Parathyroid adenoma (tissue), 2 donors: ENCODE measurements around the gene SENP1.

Source experiments
- H2AFZ ChIP-seq: fragments of 300-600 bp; sonication (generic); one replicate; pipeline ENCODE4 v1.7.0; 2017; ENCODE audit warnings: antibody characterized with exemption, mild to moderate bottlenecking
- H3K27ac ChIP-seq: fragments of 300-600 bp; sonication (generic); one replicate; pipeline ENCODE4 v1.7.0; 2017
- H3K27me3 ChIP-seq: fragments of 300-600 bp; sonication (generic); one replicate; pipeline ENCODE4 v1.7.0; 2017; ENCODE audit warnings: low read length; ENCODE audit not compliant: control insufficient read depth, insufficient read depth
- H3K36me3 ChIP-seq: fragments of 300-600 bp; sonication (generic); one replicate; pipeline ENCODE4 v1.7.0; 2017; ENCODE audit warnings: low read length; ENCODE audit not compliant: control insufficient read depth, insufficient read depth
- H3K4me1 ChIP-seq: fragments of 300-600 bp; sonication (generic); one replicate; pipeline ENCODE4 v1.7.0; 2017; ENCODE audit warnings: control low read depth
- H3K4me2 ChIP-seq: fragments of 300-600 bp; sonication (generic); one replicate; pipeline ENCODE4 v1.7.0; 2017; ENCODE audit warnings: low read length
- H3K4me3 ChIP-seq: fragments of 300-600 bp; sonication (generic); one replicate; pipeline ENCODE4 v1.7.0; 2017; ENCODE audit warnings: low read depth, low read length
- H3K79me2 ChIP-seq: fragments of 300-600 bp; sonication (generic); one replicate; pipeline ENCODE4 v1.7.0; 2017; ENCODE audit warnings: control low read depth
- H3K9ac ChIP-seq: fragments of 300-600 bp; sonication (generic); one replicate; pipeline ENCODE4 v1.7.0; 2017; ENCODE audit warnings: mild to moderate bottlenecking
- H3K9me3 ChIP-seq: fragments of 300-600 bp; sonication (generic); one replicate; pipeline ENCODE4 v1.7.0; 2017; ENCODE audit warnings: low read length; ENCODE audit not compliant: control insufficient read depth
- TF ChIP-seq, protein P1 (sequence below): fragments of 300-600 bp; sonication (generic); IDR thresholded peaks from one replicate; pipeline ENCODE4 v1.7.0; 2017; ENCODE audit warnings: antibody characterized with exemption, mild to moderate bottlenecking
- donor health status: primary hyperparathyroidism.

Gene SENP1

DNA sequence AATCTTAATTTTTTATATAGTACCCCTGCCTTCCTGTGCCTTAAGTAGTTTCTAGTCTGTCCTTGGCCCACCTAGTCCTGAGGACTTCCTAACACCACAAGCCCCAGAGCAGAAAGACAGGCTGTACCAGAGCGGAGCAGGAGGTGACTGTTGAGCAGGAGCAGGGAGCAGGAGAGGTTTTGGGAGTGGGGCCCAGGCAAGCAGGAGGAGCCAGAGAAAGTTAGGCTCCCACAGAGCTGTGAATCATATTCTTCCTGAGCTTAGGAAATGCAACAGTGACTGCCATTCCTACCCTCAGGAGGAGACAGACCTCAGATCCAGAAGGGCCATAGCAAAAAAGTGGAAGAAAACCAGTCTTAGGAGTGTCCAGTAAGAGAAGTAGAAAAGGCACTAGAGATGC lies 73.3 kb downstream of the SENP1 start:
- H3K27ac ChIP-seq, result no peak overlapping the region
- H3K9me3 ChIP-seq, result no peaks in the 10 kb centered on the region
- no peaks in the 10 kb centered on the region for H3K36me3 ChIP-seq
- H3K79me2 ChIP-seq, result no peaks in the 10 kb centered on the region
- no peak overlapping the region for H3K9ac ChIP-seq
- H3K27me3 ChIP-seq, result no peaks in the 10 kb centered on the region
- H2AFZ ChIP-seq, result no peak overlapping the region
- H3K4me3 ChIP-seq, result no peak overlapping the region
- TF ChIP-seq, protein P1, sequence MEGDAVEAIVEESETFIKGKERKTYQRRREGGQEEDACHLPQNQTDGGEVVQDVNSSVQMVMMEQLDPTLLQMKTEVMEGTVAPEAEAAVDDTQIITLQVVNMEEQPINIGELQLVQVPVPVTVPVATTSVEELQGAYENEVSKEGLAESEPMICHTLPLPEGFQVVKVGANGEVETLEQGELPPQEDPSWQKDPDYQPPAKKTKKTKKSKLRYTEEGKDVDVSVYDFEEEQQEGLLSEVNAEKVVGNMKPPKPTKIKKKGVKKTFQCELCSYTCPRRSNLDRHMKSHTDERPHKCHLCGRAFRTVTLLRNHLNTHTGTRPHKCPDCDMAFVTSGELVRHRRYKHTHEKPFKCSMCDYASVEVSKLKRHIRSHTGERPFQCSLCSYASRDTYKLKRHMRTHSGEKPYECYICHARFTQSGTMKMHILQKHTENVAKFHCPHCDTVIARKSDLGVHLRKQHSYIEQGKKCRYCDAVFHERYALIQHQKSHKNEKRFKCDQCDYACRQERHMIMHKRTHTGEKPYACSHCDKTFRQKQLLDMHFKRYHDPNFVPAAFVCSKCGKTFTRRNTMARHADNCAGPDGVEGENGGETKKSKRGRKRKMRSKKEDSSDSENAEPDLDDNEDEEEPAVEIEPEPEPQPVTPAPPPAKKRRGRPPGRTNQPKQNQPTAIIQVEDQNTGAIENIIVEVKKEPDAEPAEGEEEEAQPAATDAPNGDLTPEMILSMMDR, result no peak
- H3K4me2 ChIP-seq, result no peak overlapping the region
- H3K4me1 ChIP-seq, result peaks cover 13% of the 10 kb centered on the region

- H3K4me3 ChIP-seq, result no peak overlapping the region
- no peak overlapping the region for H3K4me2 ChIP-seq
- no peak overlapping the region for H3K9ac ChIP-seq
- no peaks in the 10 kb centered on the region for H3K36me3 ChIP-seq
- H3K27ac ChIP-seq, result no peak overlapping the region
- no peaks in the 10 kb centered on the region for H3K79me2 ChIP-seq
- TF ChIP-seq, protein P1, result no peak
- peaks cover 13% of the 10 kb centered on the region for H3K4me1 ChIP-seq
- no peaks in the 10 kb centered on the region for H3K27me3 ChIP-seq
- no peaks in the 10 kb centered on the region for H3K9me3 ChIP-seq
- no peak overlapping the region for H2AFZ ChIP-seq
These were observed 74.5 kb downstream of the SENP1 start for GRCh38 chr12:48031135-48031960.

DNA sequence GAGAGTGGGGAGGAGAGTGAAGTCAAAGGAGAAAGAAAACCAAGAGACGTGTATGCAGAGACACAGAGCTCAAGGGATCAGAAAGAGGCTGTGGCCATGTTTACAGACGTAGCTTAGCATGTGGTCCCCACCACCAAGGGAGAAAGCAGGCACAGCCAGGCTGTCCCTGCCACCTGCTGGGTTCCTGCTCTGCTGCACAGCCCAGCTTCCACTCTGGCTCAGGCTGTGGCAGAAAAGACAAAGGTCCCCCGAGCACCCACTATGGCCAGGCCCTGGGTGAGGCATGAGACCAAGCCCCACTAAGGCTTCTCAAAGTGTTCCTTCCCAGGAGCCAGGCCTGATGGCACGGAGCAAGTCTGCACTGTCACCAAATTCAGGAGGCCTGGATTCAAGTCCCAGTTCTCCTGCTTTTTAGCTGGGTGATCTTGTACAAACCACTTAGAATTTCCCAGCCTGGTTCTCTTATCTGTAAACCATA lies 75.7 kb downstream of the SENP1 start:
- H3K4me2 ChIP-seq, result no peak overlapping the region
- H3K4me1 ChIP-seq, result peaks cover 13% of the 10 kb centered on the region
- peak overlapping the region; percentile 65 for H2AFZ ChIP-seq
- no peaks in the 10 kb centered on the region for H3K27me3 ChIP-seq
- H3K36me3 ChIP-seq, result no peaks in the 10 kb centered on the region
- H3K27ac ChIP-seq, result no peak overlapping the region
- TF ChIP-seq, protein P1, result no peak
- H3K79me2 ChIP-seq, result no peaks in the 10 kb centered on the region
- no peaks in the 10 kb centered on the region for H3K9me3 ChIP-seq
- H3K9ac ChIP-seq, result no peak overlapping the region
- H3K4me3 ChIP-seq, result no peak overlapping the region

DNA sequence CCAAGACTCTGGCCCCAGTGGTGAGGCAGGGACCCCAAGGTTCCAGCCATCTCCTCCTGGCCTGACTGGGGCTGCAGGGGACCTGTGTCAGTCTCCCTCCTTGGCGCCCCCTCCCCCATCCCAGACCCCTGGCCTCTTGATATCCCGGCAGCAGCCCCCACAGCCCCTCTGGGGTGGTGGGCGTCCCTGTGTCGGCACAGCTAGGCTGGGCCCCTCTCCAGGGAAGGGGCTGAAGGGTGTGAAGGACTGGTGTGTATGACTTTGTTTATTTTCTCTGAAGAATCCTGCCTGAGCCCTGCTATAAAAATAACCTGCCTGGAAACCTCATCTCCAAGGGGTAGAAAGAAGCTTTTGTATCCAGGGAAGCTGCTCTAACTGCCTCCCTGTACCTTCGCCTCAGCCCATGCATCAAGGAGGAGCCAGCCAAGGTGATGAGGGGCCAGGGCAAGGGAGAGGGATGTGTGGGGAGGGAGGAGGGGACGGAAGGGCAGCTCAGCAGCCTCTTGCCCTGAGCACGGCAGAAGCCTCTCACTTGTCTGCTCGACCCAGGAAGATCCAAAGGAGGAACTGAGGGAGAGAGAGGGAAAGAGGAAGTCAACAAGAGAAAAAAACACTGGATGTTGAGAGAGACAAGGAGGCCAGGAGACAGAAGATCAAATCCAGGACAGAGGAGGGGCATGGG lies 76.2 kb downstream of the SENP1 start:
- Histone ChIP-seq H3K79me2 (no peaks in the 10 kb centered on the region), H3K36me3 (no peaks in the 10 kb centered on the region), H3K4me3 (no peak overlapping the region), H2AFZ (peak overlapping the region; percentile 65), H3K4me2 (no peak overlapping the region), H3K27ac (no peak overlapping the region), H3K9ac (no peak overlapping the region), H3K9me3 (no peaks in the 10 kb centered on the region), H3K27me3 (no peaks in the 10 kb centered on the region), H3K4me1 (peaks cover 13% of the 10 kb centered on the region)
- TF ChIP-seq, protein P1, result no peak
